Measurements from ENCODE around the gene DIO1.

GRCh38 chr1:53893999-53894636 is at the start of gene DIO1:
- TF ChIP-seq CTCF (IDR thresholded peaks at IDR 0.05) = no peak
- TF ChIP-seq POLR2A (IDR thresholded peaks at IDR 0.05) = no peak
